OCI-LY3 (cell line): ENCODE measurements around the gene RAB31.

Experiments used
- EZH2phosphoT487 ChIP-seq: fragments of 200-600 bp; shearing (Covaris generic); IDR thresholded peaks from 2 replicates; pipeline ENCODE4 v1.6.1; 2018; ENCODE audit warnings: antibody characterized with exemption, mixed run types, low read depth
- TF ChIP-seq, protein P1 (sequence below): fragments of 200-600, 300-600 bp; sonication (generic); IDR thresholded peaks from 2 replicates; pipeline ENCODE4 v1.5.1; 2014; ENCODE audit warnings: antibody characterized with exemption, low read length, low read depth

DNA sequence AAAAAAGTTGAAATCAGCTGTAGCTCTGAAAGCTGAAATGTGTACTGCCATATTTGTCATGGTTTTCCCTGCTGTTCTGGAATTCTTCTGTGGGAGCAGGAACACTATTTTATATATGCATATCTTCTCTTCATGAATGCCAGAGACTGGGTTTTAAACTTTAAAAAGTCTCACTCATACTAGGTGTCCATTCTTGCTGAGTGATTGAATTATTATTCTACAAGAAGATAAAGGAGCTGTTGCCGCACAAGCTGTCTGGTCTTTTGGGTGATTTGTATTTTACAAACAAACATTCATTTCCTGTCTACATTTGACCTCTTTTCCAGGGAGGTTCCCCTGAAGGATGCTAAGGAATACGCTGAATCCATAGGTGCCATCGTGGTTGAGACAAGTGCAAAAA lies 137.2 kb downstream of the RAB31 start:
- TF ChIP-seq, protein P1, sequence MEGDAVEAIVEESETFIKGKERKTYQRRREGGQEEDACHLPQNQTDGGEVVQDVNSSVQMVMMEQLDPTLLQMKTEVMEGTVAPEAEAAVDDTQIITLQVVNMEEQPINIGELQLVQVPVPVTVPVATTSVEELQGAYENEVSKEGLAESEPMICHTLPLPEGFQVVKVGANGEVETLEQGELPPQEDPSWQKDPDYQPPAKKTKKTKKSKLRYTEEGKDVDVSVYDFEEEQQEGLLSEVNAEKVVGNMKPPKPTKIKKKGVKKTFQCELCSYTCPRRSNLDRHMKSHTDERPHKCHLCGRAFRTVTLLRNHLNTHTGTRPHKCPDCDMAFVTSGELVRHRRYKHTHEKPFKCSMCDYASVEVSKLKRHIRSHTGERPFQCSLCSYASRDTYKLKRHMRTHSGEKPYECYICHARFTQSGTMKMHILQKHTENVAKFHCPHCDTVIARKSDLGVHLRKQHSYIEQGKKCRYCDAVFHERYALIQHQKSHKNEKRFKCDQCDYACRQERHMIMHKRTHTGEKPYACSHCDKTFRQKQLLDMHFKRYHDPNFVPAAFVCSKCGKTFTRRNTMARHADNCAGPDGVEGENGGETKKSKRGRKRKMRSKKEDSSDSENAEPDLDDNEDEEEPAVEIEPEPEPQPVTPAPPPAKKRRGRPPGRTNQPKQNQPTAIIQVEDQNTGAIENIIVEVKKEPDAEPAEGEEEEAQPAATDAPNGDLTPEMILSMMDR = no peak
- TF ChIP-seq EZH2phosphoT487 = no peak
